ENCODE data around the gene NGEF.
A peak's percentile ranks its signal among the peaks of the same experiment; 100 is the strongest.
"Not testable (repeated sequence)": the region's sequence is repeated elsewhere in the genome, so short reads cannot be mapped to it uniquely, and the experiment has no call there.

NGEF gene

GRCh38 chr2:232925153-232925820 is 87.8 kb downstream of the NGEF start:
- DNase-seq, result no peak

DNA sequence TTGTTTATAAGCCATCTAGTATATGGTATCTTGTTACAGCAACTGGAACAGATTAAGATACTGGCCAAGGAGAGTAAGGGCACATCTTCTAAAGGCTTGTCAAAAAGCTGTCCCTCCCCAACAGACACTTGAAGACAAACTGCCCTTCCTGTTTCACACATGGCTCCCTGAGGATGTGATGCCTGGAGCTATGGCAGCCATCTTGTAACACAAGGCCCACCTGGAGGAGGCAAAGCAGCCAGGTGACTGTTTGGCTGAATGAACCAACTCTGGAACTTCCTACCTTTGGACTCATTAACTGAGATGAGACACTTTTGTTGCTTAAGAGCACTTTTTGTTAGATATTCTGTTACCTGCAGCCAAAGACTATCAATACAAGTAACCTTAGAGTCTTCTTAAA is 88.6 kb downstream of the NGEF start:
- no peak for DNase-seq

- no peak for DNase-seq
Measured at GRCh38 chr2:232920760-232921159, 92.3 kb downstream of the NGEF start.

DNA sequence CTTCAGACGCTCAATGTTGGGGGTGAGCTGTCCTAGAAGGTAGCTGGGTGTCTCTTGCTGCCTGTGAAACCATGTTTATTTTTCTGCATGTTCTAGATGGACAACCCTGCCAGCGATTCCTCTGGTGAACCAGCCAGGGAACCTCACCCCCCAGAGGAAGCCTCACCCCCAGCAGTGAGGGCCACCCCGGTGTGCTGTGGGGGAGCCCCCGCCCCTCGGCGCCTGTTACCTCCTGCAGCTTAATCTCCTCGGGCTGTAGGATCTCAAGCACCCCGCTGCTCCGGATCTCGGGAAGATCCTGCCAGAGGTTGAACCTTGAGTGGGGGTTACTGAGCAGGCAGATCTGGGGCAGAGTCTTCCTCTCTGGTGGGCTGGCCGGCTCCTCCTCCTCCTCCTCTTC is 93.0 kb downstream of the NGEF start:
- DNase-seq, result no peak

DNA sequence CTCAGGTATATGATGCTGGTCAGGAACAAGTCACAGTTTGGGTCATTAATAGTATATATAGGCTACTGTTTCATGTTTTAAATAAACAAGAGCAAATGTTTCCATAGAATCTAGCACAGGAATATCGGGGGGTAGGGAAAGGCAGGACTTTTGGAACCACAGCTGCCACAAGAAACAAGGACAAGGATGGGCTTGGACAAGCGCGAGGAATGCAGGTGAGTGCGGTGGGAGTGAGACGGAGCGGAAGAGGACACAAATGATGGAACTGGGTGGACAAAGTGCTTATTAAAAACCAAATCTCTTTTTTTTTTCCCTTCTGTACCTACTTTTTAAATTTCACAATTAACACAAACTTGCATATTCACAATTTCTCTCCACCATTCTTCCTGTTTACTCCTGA is 93.9 kb downstream of the NGEF start:
- DNase-seq, result no peak

GRCh38 chr2:232913903-232914302 is 99.2 kb downstream of the NGEF start:
- no peak for DNase-seq

- no peak for DNase-seq
Measured at GRCh38 chr2:232911712-232912277, 101.3 kb downstream of the NGEF start.

GRCh38 chr2:232910376-232910775 is 102.7 kb downstream of the NGEF start:
- DNase-seq, result no peak

- no peak for DNase-seq
Measured at GRCh38 chr2:232908695-232909094, 104.4 kb downstream of the NGEF start.

DNA sequence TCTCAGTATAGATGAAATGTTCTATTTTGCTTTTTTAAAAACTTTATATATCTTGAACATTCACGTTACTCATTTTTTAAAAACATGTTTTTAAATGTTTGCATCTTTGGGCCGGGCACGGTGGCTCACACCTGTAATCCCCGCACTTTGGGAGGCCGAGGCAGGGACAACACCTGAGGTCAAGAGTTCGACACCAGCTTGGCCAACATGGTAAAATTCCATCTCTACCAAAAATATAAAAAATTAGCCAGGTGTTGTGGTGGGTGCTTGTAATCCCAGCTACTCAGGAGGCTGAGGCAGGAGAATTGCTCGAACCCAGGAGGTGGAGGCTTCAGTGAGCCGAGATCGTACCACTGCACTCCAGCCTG is 105.4 kb downstream of the NGEF start:
- DNase-seq, result not testable (repeated sequence)

DNA sequence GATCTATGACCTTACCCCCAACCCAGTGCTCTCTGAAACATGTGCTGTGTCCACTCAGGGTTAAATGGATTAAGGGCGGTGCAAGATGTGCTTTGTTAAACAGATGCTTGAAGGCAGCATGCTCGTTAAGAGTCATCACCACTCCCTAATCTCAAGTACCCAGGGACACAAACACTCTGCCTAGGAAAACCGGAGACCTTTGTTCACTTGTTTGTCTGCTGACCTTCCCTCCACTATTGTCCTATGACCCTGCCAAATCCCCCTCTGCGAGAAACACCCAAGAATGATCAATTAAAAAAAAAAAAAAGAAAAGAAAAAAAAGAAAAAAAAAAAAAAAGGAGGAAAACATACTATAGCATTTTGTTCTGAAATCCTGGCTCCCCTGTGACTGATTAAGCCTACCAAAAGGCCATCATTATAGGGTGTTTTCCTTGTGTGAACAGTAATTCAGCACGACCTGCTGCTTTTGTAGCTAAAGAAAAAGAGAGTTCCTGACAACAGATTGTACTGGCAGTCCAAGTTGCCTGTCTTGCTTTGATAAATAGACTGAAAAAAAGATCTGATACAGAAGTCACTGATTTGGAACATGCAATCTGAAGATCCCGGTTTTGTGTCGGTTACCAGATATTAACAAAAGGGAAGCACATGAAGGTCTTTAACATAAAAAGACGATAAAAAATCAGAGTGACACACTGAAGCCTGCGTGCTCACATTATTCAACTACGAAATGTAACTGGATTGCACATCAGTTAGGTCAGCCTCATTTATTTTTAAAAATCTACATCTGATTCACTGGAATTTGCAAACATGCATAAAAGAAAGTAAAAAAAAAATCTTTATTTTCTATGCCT is 106.0 kb downstream of the NGEF start:
- peak; percentile 33 to 85 (median 53) for DNase-seq

DNA sequence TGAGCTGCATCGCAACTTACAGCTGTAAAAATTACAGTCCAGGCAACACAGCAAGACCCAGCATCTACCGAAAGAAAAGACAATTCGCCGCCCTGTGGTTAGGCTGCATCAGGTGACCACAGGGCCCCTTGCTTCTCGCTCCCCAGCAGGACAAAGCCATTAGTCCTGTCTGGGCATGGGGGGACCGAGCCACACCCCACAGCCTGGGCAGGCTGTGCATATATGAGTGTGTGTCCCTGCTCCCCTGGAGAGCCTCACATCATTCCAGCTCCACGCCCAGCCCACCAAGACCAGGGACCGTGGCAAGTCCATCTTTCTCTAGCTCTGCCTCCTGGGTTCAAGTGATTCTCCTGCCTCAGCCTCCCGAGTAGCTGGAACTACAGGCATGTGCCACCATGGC is 109.1 kb downstream of the NGEF start:
- DNase-seq, result no peak

DNA sequence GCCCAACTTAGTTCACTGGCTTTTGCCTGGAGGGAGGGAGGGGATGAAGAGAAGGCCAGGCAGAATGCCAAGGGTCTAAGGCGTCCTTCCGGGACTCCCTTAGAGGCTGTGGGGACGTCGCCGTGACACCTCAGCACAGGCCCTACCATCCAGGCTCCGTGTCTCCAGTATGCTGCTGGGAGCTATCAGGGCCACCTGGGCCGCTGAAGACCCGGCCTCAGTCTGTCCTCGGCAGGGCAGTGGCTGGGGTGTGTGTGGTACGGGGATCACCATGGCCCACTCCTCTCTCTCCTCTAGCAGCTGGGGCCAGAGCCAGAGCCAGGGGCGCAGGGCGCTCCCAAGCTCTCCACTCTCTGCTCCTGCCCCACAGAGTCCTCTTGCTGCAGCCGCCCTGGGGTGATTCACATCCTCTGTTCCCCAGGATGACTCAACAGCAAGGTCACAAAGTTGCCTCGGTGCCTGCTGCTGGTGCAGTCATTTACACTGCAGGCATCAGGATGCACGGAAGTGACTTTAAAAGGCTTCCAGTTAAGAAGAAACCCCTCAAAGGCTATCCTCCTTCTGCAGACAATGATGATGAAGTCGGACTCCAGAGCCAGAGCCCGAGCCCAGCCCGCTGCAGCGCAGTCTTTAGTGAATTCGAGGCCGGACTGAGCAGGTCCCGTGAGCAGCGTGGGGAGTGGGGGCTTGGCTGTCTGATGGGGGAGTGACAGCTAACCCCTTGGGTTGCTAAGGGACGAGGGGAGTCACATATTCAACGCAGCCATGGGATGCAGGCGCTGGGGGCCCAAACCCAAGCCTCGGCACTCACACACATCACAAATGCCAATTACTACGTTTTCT is 111.1 kb downstream of the NGEF start:
- no peak for DNase-seq

- no peak for DNase-seq
Measured at GRCh38 chr2:232900811-232901735, 112.0 kb downstream of the NGEF start.

GRCh38 chr2:232898592-232899543 is 114.2 kb downstream of the NGEF start:
- DNase-seq, result no peak

- no peak for DNase-seq
Measured at GRCh38 chr2:232897598-232898408, 115.3 kb downstream of the NGEF start.

DNA sequence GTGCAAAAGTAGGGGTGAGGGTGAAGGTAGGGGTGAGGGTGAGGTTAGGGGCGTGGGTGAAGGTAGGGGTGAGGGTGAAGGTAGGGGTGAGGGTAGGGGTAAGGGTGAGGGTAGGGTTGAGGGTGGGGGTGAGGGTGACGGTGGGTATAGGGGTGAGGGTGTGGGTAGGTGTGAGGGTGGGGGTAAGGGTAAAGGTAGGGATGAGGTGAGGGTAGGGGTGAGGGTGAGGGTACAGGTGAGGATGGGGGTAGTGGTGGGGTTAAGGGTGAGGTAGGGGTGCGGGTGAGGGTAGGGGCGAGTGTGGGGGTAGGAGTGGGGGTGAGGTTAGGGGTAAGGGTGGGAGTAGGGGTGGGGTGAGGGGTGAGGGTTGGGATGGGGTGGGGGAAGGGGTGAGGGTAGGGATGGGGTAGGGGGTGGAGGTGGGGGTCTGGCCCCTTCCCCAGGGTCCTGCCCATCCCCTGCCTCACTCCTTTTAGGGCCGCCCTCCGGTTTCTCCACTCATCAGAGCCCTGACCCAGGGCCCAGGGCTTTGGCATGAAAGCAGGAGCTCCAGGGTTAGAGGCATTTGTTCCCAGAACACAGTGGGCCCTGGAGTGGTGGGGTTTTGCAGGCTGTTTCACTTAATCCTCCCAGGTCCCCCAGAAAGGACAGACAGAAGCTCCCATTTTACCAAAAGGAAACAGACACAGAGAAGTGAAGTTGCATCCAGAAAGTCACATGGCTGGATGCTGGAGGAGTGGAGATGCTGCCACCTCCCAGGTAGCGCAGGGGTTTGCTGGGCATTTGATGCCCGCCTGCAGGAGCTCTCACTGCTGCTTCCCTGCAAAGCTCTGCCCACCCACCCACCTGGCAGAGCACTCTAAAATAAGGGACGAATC is 116.1 kb downstream of the NGEF start:
- DNase-seq, result no peak

GRCh38 chr2:232896111-232896510 is 116.9 kb downstream of the NGEF start:
- DNase-seq, result no peak

DNA sequence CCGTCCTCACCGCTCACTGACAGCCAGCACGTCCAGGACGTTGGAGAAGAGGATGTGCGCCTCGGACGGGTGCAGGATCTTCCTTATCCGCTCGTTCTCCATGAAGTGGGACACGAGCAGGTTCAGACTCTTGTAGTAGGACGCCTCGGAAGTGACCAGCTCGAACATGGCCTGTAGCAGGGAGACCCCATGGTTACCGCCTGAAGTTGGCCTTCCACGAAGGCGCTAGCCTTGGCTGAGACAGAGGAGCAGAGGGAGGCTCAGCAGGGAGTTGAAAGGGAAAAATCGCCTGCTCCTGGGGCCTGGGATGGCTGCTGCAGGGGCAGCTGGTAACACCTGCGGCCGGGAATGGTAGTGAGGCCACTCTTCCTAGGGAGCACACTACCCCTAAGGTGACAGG is 118.3 kb downstream of the NGEF start:
- no peak for DNase-seq
